GM04503 (cell line): ENCODE measurements around the gene CCT3.
"Not testable (repeated sequence)": the region's sequence is repeated elsewhere in the genome, so short reads cannot be mapped to it uniquely, and the experiment has no call there.

Experiments used
- DNase-seq: peaks from one replicate; pipeline ENCODE4 v3.0.0-alpha.2; 2012; ENCODE audit warnings: low read depth

CCT3 gene

GRCh38 chr1:156336242-156336641 is 1.9 kb downstream of the CCT3 start:
- no peak for DNase-seq

DNA sequence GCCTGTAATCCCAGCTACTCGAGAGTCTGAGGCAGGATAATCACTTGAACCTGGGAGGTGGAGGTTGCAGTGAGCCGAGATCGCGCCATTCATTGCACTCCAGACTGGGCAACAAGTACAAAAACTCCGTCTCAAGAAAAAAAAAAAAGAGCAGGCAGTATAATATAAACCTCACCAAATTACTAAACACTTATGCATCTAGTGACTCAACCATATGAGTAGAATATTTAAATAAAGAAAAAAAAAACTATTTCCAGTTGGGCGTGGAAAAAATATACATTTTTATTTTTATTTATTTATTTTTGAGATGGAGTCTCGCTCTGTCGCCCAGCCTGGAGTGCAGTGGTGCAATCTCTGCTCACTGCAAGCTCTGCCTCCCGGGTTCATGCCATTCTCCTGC is 14.9 kb downstream of the CCT3 start:
- not testable (repeated sequence) for DNase-seq

DNA sequence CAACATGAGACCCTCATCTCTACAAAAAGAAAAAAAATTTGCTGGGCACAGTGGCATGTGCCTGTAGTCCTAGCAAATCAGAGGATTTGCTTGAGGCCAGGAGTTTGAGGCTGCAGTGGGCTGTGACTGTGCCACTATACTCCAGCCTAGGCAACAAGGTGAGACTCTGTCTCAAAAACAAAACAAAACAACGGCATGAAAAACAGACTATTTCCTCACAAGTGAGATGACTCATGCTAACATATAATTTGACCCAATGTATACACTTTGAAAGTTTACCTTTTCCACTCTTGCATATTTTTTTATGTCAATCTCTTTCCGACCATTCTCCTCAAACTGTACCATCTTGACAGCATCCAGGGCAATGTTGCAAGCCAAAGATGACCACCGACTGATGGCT is 17.5 kb downstream of the CCT3 start:
- DNase-seq: no peak

DNA sequence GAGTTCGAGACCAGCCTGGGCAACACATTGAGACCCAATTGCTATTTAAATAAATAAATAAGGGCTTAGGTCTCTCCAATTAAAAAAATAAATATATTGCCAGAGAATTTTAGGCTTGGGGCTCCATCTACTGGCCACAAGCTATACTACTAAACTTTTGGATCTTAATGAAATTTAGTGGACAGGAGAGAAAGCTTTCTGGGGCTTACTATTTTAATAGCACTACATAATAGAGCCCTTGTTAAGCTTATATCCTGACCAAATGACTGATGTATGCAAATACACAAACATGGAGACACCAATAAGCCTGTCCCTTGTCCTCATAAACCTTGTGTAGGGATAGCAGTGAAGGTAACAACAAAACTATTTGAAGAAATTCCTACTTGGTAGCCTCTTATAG is 18.4 kb downstream of the CCT3 start:
- DNase-seq: no peak

DNA sequence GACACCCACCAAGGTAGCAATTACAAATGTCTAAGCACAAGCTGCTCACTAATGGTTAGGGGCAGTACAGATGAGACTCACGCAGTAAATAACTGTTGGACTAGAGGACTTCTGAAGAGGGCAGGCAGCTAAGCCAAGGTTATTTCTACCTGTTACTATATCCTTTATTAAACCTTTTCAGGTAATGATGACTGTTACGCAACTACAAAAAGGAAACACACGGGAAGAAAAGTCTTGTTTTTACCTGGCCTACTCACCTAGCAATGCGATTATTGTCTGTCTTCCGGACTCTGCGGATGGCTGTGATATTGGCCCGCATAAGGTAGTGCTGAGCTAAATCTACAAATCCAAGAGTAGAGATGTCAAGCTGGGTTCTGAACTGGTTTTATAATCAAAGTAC is 21.2 kb downstream of the CCT3 start:
- DNase-seq: no peak

GRCh38 chr1:156310962-156311361 is 27.1 kb downstream of the CCT3 start:
- DNase-seq: no peak

- no peak for DNase-seq
Measured at GRCh38 chr1:156308078-156308477, 30.0 kb downstream of the CCT3 start.

DNA sequence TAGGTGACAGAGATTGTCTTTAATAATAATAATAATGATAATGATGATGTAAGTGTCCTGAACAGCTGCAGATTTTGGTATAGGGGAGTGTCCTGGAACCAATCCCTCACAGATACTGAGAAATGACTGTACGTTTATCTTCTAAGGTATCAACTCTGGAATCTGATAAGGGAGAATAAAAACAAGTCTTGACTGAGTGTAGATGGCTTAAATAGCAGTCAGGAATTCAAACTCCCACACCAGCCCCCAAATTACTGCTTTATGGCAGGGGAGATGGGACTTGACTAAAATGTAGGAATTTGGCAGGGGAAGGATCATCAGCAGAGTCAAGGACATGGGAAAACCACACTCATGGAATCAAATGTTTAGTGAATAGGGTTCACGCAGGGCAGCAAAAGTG is 32.9 kb downstream of the CCT3 start:
- DNase-seq: no peak

GRCh38 chr1:156303241-156303640 is 34.9 kb downstream of the CCT3 start:
- DNase-seq: no peak

GRCh38 chr1:156298852-156299357 is 39.2 kb downstream of the CCT3 start, which contains the start of gene VHLL:
VHLL (minus strand) TSS chr1:156299307; CDS start chr1:156299189, 118 bp downstream.
- DNase-seq: no peak

- no peak for DNase-seq
Measured at GRCh38 chr1:156295391-156295947, 42.6 kb downstream of the CCT3 start, which contains the start of gene GLMP. GLMP (minus strand) TSS chr1:156295679; CDS start chr1:156295645, 34 bp downstream.

GRCh38 chr1:156293895-156294294 is 44.2 kb downstream of the CCT3 start:
- no peak for DNase-seq

DNA sequence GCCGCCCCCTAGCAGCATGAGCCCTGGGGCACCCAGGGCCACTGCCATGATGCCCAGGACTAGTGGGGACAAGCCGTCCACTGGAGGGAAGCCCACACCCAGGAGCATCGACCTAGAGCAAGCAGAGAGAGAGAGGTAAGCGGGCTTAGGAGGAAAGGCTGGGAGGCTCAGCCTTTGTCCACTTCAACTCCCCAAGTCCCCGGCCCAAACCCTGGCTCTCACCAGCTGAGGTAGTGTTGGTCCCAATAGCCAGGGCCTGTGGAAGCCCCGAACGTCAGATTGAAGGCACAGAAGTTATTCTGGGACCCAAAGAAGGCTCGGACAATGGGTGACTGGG is 45.0 kb downstream of the CCT3 start:
- DNase-seq: no peak

DNA sequence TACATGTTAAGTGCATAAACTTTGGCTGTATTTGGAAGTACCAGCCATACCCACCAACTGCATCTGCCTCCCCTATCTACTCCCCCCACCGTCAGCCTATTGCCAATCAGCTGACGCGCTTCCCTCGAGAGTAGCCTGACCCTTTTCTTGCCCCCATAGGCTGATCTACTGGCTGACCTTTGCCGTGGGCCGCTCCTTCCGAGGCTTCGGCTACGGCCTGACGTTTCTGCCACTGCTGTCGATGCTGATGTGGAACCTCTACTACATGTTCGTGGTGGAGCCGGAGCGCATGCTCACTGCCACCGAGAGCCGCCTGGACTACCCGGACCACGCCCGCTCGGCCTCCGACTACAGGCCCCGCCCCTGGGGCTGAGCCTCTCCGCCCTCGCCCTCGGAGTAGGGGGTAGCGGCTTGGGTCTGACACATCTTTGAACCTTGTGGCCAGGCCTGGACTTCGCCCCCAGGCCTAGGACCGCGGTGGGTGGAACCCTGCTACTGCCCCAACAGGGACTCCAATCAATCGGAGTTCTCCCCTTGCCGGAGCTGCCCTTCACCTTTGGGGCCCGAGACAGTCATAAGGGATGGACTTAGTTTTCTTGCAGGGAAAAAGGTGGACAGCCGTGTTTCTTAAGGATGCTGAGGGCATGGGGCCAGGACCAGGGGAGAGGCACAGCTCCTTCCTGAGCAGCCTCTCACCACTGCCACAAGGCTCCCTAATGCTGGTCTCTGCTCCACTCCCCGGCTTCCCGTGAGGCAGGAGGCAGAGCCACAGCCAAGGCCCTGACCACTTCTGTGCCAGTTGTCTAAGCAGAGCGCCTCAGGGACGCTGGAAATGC is 46.6 kb downstream of the CCT3 start:
- DNase-seq: no peak

- no peak for DNase-seq
Measured at GRCh38 chr1:156289857-156290256, 48.2 kb downstream of the CCT3 start.

- no peak for DNase-seq
Measured at GRCh38 chr1:156286061-156286460, 52.0 kb downstream of the CCT3 start.

GRCh38 chr1:156285437-156285836 is 52.7 kb downstream of the CCT3 start:
- DNase-seq: no peak

DNA sequence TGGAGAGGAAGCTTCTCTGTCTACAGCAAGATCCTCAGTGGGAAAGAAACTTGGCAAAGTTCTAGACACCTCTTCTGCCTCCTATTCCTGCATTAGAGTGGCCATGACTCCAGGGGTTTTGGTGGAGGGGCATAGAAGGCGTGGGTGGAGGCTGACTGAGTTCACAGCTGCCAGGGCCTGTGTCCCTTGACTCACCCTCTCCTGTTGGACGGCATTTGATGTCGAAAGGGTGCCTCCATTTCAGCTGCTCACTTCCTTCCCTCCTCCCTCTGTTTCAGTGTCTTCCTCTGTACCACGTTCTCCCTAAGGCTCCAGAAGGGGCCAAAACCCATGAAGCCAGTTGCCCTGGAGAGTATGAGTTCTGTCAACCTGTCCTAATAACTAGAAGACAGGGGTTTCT is 53.3 kb downstream of the CCT3 start:
- DNase-seq: no peak

GRCh38 chr1:156284112-156284511 is 54.0 kb downstream of the CCT3 start, which contains the start of gene TMEM79:
TMEM79 (plus strand) TSS chr1:156284325; CDS start chr1:156285227, 902 bp downstream.
- no peak for DNase-seq

- no peak for DNase-seq
Measured at GRCh38 chr1:156283521-156283920, 54.6 kb downstream of the CCT3 start.

DNA sequence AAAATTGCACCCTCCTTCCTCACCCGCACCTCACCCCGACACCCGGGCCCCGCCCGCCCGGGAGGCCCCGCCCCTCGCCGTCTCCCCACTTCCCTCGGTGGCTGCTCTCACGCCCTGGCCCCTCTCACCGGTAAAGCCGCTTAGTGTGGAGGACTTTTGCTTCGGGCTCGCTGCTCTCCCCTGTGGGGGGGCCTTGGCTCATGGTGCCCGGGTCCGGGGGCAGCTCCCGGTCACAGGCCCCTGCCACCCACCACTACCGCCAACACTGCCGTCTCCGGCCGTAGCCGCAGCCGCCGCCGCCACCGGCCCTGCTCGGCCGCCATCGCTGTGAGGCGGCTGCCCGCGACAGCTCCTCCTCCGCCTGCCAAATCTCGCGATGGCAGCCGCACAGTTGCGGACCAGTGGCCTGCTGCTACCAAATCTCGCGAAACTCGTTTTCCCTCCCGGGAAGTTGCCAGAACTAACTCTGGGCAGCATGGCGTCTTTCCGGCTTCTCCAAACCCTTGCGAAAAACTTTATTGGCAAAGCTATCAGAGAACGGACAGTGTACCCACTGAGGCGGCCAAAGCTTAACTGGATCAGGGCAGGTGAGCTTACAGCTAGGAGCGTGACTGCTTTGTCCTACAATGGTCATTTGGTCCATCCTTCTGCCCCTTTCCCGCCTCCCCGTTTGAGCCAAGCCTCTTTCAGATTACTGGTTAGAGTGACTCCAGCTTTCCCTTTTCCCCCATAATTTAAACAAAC is 55.4 kb downstream of the CCT3 start, which contains the start of gene SMG5:
Gene SMG5 (minus strand): TSS at position 347 of the 744 bp plus-strand sequence. CDS start 145 bp downstream, at position 202.
- peak; percentile 92 for DNase-seq

DNA sequence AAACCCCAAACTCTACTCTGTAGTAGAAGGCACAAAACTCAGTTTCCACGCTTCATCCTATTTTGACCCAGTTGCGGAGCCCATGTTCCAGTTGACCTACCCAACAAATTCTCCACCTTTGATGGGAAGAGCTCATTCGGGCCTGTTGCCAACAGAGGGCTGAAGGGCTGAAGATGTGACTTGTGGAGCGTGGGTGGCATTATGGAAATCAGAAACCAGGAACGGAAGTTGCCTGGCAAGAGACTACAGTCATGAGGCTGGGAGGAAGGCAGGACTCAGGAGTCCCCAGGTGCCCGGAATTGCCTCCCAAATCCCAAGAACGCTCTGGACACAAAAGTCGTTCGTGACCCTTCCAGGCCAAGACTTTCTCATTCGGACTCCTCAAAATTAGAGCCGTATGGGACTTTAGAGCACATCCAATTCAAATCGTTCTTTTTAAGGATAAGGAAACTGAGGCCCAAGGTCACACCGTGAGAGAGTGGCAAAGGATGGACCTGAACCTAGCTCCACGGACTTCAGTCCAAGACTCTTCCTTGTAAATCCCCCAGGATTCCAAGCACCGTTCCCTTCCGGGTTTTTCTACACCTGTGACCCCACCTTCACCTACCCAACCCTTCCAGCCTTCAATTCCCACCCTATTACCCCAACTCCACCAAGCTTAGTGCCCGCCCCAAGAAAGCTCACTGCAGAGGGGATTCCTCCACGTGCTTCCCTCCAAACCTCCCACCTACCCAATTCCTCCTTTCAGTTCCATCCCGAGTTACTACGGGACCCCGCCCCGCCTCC is 56.2 kb downstream of the CCT3 start:
- no peak for DNase-seq
